Activated CD4-positive, alpha-beta T cell treated with anti-CD3 and anti-CD28 coated beads, Interleukin-2, amount 50 U/mL, for 4 hours (primary cell): ENCODE results near the gene TNMD.

Experiments
- DNase-seq, 2 experiments: peaks; one replicate each; pipeline ENCODE4 v3.0.0-alpha.2; 2020

Gene TNMD

GRCh38 chrX:100645106-100645505, 60.4 kb downstream of the TNMD start:
- DNase-seq, result no peak

- no peak for DNase-seq
Measured at GRCh38 chrX:100647095-100647494, 62.4 kb downstream of the TNMD start.

GRCh38 chrX:100647739-100648138, 63.0 kb downstream of the TNMD start:
- no peak for DNase-seq

- DNase-seq, result no peak
Measured at GRCh38 chrX:100648458-100649417, 64.0 kb downstream of the TNMD start.
